Ascending aorta (tissue), 2 donors: Measurements from ENCODE around the gene MIA. TPM values are rescaled to one million over a fixed set of nuclear protein-coding genes. Genes with fewer than 3 reads are reported as not detected.

Experiments
- DNase-seq, 2 donors: peaks; one replicate each; pipeline ENCODE4 v3.0.0-alpha.2; 2019; ENCODE audit warnings: low spot score in 2 of 2
- H3K27ac ChIP-seq, 2 donors: fragments of 200-600 bp; sonication (generic); one replicate each; pipeline ENCODE4 v1.5.1; 2016 to 2017; ENCODE audit warnings: mild to moderate bottlenecking in 1 of 2
- H3K27me3 ChIP-seq: fragments of 200-600 bp; sonication (generic); one replicate; pipeline ENCODE4 v1.5.1; 2017
- H3K36me3 ChIP-seq, 2 donors: fragments of 200-600 bp; sonication (generic); one replicate each; pipeline ENCODE4 v1.5.1; 2016
- H3K4me1 ChIP-seq, 2 donors: fragments of 200-600 bp; sonication (generic); one replicate each; pipeline ENCODE4 v1.5.1; 2016 to 2017; ENCODE audit warnings: mild to moderate bottlenecking in 1 of 2
- H3K4me3 ChIP-seq, 2 donors: fragments of 200-600 bp; sonication (generic); one replicate each; pipeline ENCODE4 v1.5.1; 2016 to 2017; ENCODE audit warnings: mild to moderate bottlenecking in 1 of 2
- H3K9me3 ChIP-seq, 2 donors: fragments of 200-600 bp; sonication (generic); one replicate each; pipeline ENCODE4 v1.5.1; 2016
- CTCF ChIP-seq, 3 experiments: fragments of 200-600 bp in 2 of 3; fragments of 450-650 bp in 1 of 3; sonication (generic) in 2 of 3; IDR thresholded peaks; one replicate each; pipeline ENCODE4 v1.5.1; 2016 to 2019; ENCODE audit warnings: antibody characterized with exemption in 3 of 3, mild to moderate bottlenecking in 1 of 3, moderate library complexity in 1 of 3
- intact Hi-C: fragments of 100-400 bp; cut with DNase I; formaldehyde crosslinking; loops from one replicate; pipeline ENCODE4 v1.15.1; 2023
- total RNA-seq: library from RNA; depleted of rRNA; stranded (reverse); fragments of >200 nt; gene quantifications from one replicate; pipeline ENCODE4 v1.1.0, GENCODE V29; 2016

The MIA gene
- total RNA-seq, 1 donor from 2014 or later = not detected

GRCh38 chr19:40736661-40737060, 38.7 kb upstream of the MIA start:
- no peak for DNase-seq
- no peak for TF ChIP-seq CTCF (IDR thresholded peaks at IDR 0.05)
- Histone ChIP-seq H3K4me3 (no peak overlapping the region), H3K36me3 (peaks cover 77 to 83% of the 10 kb centered on the region in 2 donors), H3K4me1 (peaks cover 6 to 11% of the 10 kb centered on the region in 2 donors), H3K27ac (no peak overlapping the region), H3K9me3 (no peaks in the 10 kb centered on the region), H3K27me3 (no peaks in the 10 kb centered on the region)
- intact Hi-C loops = no loop called here

- no peak overlapping the region for H3K4me3 ChIP-seq
- no peak for DNase-seq
- no peaks in the 10 kb centered on the region for H3K9me3 ChIP-seq
- H3K27ac ChIP-seq = no peak overlapping the region
- peaks cover 75 to 77% of the 10 kb centered on the region in 2 donors for H3K36me3 ChIP-seq
- H3K27me3 ChIP-seq = no peaks in the 10 kb centered on the region
- peaks cover 6 to 11% of the 10 kb centered on the region in 2 donors for H3K4me1 ChIP-seq
- no peak for TF ChIP-seq CTCF (IDR thresholded peaks at IDR 0.05)
- intact Hi-C loops = no loop called here
Observed at GRCh38 chr19:40737102-40737644, 38.1 kb upstream of the MIA start.

GRCh38 chr19:40739030-40739839, 36.1 kb upstream of the MIA start:
- intact Hi-C loops = no loop called here
- H3K4me3 ChIP-seq = no peak overlapping the region
- DNase-seq = no peak
- no peak for TF ChIP-seq CTCF (IDR thresholded peaks at IDR 0.05)
- H3K27ac ChIP-seq = peak overlapping the region; percentile 66 to 75
- H3K4me1 ChIP-seq = peaks cover 6 to 11% of the 10 kb centered on the region in 2 donors
- no peaks in the 10 kb centered on the region for H3K27me3 ChIP-seq
- peaks cover 57% of the 10 kb centered on the region in 2 donors for H3K36me3 ChIP-seq
- no peaks in the 10 kb centered on the region for H3K9me3 ChIP-seq

- Histone ChIP-seq H3K27ac (peak overlapping the region; percentile 66 to 75), H3K27me3 (no peaks in the 10 kb centered on the region), H3K4me3 (peak overlapping the region in 1 of 2 donors; percentile 8), H3K9me3 (no peaks in the 10 kb centered on the region), H3K4me1 (peaks cover 6 to 11% of the 10 kb centered on the region in 2 donors), H3K36me3 (peaks cover 48 to 51% of the 10 kb centered on the region in 2 donors)
- no peak for DNase-seq
- intact Hi-C loops = no loop called here
- no peak for TF ChIP-seq CTCF (IDR thresholded peaks at IDR 0.05)
Observed at GRCh38 chr19:40739871-40740703, 35.2 kb upstream of the MIA start.

- H3K27me3 ChIP-seq = no peaks in the 10 kb centered on the region
- no peak for TF ChIP-seq CTCF (IDR thresholded peaks at IDR 0.05)
- H3K4me1 ChIP-seq = peaks cover 6 to 11% of the 10 kb centered on the region in 2 donors
- peak overlapping the region in 1 of 2 donors; percentile 8 for H3K4me3 ChIP-seq
- peaks cover 42 to 44% of the 10 kb centered on the region in 2 donors for H3K36me3 ChIP-seq
- peak overlapping the region; percentile 66 to 75 for H3K27ac ChIP-seq
- DNase-seq = peak in 1 of 2 donors; percentile 84
- no peaks in the 10 kb centered on the region for H3K9me3 ChIP-seq
- intact Hi-C loops = no loop called here
Observed at GRCh38 chr19:40740747-40741146, 34.6 kb upstream of the MIA start.
